ENCODE data around the gene GAS6. TPM values are rescaled to one million over a fixed set of nuclear protein-coding genes. Genes with fewer than 3 reads are reported as not detected.

Gene GAS6
- total and polyA plus RNA-seq, 3 donors from 2014 or later = 193 to 575 (median 416) TPM

DNA sequence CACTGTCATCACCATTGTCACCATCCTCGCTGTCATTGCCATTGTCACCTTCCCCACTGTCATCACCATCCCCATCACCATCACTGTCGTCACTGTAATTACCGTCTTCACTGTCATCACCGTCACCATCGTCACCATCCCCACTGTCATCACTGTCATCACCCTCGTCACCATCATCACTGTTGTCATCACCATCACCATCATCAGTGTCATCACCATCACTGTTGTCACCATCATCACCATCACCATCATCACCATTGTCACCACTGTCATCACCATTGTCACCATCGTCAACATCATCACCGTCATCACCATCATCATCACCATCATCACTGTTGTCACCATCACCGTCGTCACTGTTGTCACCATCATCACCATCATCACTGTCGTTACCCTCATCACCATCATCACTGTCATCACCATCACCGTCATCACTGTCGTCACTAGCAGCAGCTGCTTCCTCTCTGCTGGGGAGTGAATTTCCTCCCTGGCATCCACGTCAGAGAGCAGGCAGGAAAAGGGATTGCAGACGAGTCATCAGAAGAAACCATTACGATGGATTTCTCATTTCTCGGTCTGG is 77.5 kb downstream of the GAS6 start:
- no peak for DNase-seq
- no peaks in the 10 kb centered on the region for H3K9me3 ChIP-seq
- no peak overlapping the region for H3K4me3 ChIP-seq
- H3K4me1 ChIP-seq = no peaks in the 10 kb centered on the region
- H3K27me3 ChIP-seq = no peaks in the 10 kb centered on the region
- 79 to 89% methylated on average over 17 of the region's 17 CpGs for WGBS, 2 donors
- intact Hi-C loops (cut with DNase I; ENCODE audit: low total_unique reads) = no loop called here
- no peaks in the 10 kb centered on the region for H3K36me3 ChIP-seq (ENCODE audit: low read depth, missing control alignments)
- H3K27ac ChIP-seq = no peak overlapping the region
- TF ChIP-seq POLR2A (IDR thresholded peaks at IDR 0.05) = no peak
- TF ChIP-seq, protein P1, sequence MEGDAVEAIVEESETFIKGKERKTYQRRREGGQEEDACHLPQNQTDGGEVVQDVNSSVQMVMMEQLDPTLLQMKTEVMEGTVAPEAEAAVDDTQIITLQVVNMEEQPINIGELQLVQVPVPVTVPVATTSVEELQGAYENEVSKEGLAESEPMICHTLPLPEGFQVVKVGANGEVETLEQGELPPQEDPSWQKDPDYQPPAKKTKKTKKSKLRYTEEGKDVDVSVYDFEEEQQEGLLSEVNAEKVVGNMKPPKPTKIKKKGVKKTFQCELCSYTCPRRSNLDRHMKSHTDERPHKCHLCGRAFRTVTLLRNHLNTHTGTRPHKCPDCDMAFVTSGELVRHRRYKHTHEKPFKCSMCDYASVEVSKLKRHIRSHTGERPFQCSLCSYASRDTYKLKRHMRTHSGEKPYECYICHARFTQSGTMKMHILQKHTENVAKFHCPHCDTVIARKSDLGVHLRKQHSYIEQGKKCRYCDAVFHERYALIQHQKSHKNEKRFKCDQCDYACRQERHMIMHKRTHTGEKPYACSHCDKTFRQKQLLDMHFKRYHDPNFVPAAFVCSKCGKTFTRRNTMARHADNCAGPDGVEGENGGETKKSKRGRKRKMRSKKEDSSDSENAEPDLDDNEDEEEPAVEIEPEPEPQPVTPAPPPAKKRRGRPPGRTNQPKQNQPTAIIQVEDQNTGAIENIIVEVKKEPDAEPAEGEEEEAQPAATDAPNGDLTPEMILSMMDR (IDR thresholded peaks at IDR 0.05) = no peak

DNA sequence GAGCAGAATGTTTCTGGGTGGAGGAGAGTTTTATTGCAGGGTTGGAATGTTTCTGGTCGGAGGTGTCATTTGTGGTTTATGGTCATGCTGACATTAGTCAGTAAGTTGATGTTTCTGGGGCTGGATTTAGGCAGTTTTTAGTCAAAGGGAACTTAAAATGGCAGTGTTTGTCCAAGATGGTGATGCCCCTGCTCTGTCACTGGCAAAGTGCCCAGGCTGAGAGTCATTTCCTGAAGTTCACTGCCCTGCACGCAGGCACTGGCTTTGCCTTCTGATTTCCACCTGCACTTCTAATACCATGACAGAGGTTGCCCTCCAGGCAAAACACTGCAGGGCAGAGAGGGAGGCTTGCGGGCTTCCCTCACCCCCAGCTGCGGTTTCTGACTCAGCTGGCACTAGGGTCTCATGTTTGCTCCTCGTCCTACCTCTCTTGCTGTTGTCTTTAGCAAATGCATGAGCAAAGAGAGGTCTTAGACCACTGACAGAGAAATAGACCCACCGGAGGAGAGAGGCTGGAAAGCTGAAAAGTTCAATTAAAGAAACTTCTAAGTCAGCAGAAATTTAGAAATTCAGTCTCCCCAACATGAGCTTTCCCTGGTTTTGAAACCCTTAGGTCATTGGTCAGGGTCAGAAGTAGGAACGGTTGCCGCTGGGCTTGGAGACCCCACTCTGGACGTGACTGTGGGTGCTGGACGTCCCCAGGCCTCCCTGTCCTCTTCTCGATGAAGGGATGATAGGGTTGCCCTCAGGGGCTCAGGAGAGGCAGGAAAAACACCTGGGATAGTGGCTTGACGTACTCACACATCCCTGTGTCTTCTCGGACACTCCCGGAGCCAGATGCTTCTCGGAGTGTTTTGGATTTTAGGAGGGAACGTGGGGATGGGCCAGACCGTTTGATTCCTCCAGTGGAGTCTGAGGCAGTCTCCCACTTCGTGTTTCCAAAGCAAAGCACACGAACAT is 78.5 kb downstream of the GAS6 start:
- Histone ChIP-seq H3K27ac (no peak overlapping the region), H3K27me3 (no peaks in the 10 kb centered on the region), H3K4me1 (no peaks in the 10 kb centered on the region), H3K9me3 (no peaks in the 10 kb centered on the region), H3K4me3 (no peak overlapping the region), H3K36me3 (ENCODE audit: low read depth, missing control alignments) (no peaks in the 10 kb centered on the region)
- no peak for DNase-seq
- intact Hi-C loops (cut with DNase I; ENCODE audit: low total_unique reads) = no loop called here
- 89 to 90% methylated on average over 19 of the region's 19 CpGs for WGBS, 2 donors
- TF ChIP-seq, protein P1 (IDR thresholded peaks at IDR 0.05) = no peak

DNA sequence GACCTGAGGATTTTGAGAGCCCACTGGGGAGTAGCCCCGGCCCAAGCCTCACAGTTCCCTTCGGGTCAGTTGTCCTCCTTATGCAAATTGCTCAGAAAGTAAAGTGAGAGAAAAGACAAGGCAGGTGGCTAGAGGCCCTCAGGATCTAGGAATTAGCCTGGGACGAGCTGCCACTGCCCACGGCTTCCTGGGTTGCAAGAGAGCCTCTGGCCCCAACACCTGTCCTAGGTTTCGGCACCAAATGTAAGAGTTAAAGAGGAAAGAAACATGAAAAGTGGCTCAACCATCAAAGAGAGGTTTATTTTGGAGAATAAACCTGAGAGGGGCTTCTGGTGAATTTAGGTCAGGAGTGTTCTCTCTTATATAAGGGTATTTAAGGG is 79.2 kb downstream of the GAS6 start:
- WGBS, 2 donors = 87 to 90% methylated on average over 4 to 5 of the region's 5 CpGs

DNA sequence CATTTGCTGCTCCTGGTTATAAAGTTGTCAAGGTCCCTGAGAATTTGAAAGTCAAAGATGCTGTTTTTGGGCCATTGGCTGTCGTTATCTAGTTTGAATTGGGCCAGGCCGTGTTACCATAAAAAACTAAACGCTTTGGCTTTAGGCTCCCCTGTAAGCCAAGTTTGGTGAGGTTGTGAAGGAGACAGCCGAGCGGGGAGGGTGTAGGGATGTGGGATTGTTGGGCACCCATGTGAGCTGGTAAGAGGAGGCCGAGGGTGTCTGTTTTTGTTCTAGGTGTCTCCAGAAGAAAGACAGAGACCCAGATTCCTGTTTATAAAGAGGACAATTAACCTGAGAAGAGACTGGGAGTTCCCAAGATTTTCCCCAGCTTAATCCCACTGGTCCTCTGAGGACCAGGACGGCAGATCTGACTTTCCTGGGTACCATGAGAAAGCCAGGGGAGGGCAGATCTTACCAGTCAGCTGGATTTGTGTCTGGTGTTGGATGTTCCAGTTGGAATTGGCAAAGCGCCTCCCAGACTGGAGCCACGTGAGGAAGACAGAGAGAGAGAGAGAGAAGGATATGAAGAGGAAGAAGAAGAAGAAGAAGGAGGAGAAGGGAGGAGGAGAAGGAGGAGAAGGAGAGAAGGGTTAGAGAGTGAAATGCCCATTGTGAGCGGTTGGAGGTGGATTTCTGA is 79.8 kb downstream of the GAS6 start:
- H3K27ac ChIP-seq = no peak overlapping the region
- 82 to 83% methylated on average over 10 of the region's 10 CpGs for WGBS, 2 donors
- no peaks in the 10 kb centered on the region for H3K36me3 ChIP-seq (ENCODE audit: low read depth, missing control alignments)

More for the DNA sequence above, 79.2 kb downstream of the GAS6 start:
- intact Hi-C loops (cut with DNase I; ENCODE audit: low total_unique reads) = no loop called here
- no peaks in the 10 kb centered on the region for H3K27me3 ChIP-seq
- no peaks in the 10 kb centered on the region for H3K4me1 ChIP-seq
- TF ChIP-seq POLR2A (IDR thresholded peaks at IDR 0.05) = no peak
- TF ChIP-seq, protein P1 (IDR thresholded peaks at IDR 0.05) = no peak
- DNase-seq = no peak
- H3K9me3 ChIP-seq = no peaks in the 10 kb centered on the region
- H3K36me3 ChIP-seq (ENCODE audit: low read depth, missing control alignments) = no peaks in the 10 kb centered on the region
- H3K4me3 ChIP-seq = no peak overlapping the region
- H3K27ac ChIP-seq = no peak overlapping the region

More for the DNA sequence above, 79.8 kb downstream of the GAS6 start:
- Histone ChIP-seq H3K4me3 (no peak overlapping the region), H3K4me1 (no peaks in the 10 kb centered on the region), H3K9me3 (no peaks in the 10 kb centered on the region), H3K27me3 (no peaks in the 10 kb centered on the region)
- intact Hi-C loops (cut with DNase I; ENCODE audit: low total_unique reads) = no loop called here
- TF ChIP-seq, protein P1 (IDR thresholded peaks at IDR 0.05) = no peak
- no peak for TF ChIP-seq POLR2A (IDR thresholded peaks at IDR 0.05)
- DNase-seq = no peak
